Measurements from ENCODE around the gene PTPRC.

Gene PTPRC

GRCh38 chr1:198667807-198668206 is 29.0 kb downstream of the PTPRC start:
- no peaks in the 10 kb centered on the region for H3K27me3 ChIP-seq (replicated peaks in 2 of 5; ENCODE audit: control insufficient read depth in 4 of 5, insufficient read depth in 5 of 5, low read length in 4 of 5)
- H3K27ac ChIP-seq (ENCODE audit: insufficient read depth in 1 of 2, low read depth in 1 of 2, low read length in 2 of 2, poor library complexity in 1 of 2, severe bottlenecking in 2 of 2) = peak overlapping the region in 1 of 2 experiments; percentile 68
- CTCF ChIA-PET = interaction anchor here (0.6 to 1.6 kb wide), 8 partner anchors 8 to 149 kb away, joined by 3 to 6 read pairs (median 3); no protein-coding TSS in a partner anchor
- POLR2A ChIA-PET = interaction anchor here (0.7 to 1.1 kb wide), 2 partner anchors 8 to 296 kb away, joined by 3 to 5 read pairs; no protein-coding TSS in a partner anchor
- peaks cover 20 to 68% (median 42%) of the 10 kb centered on the region in 4 experiments for H3K4me1 ChIP-seq (ENCODE audit: control extremely low read depth in 1 of 4, control insufficient read depth in 4 of 4, insufficient read depth in 4 of 4, low read length in 3 of 4)
- peak overlapping the region in 1 of 7 experiments; percentile 1 for H3K4me3 ChIP-seq (ENCODE audit: control insufficient read depth in 1 of 7, extremely low read depth in 1 of 7, insufficient read depth in 4 of 7, low read depth in 2 of 7, low read length in 6 of 7)
- H3K36me3 ChIP-seq (ENCODE audit: control insufficient read depth in 4 of 4, insufficient read depth in 4 of 4, low read length in 3 of 4) = peaks cover 3 to 31% (median 20%) of the 10 kb centered on the region in 4 experiments
- no peaks in the 10 kb centered on the region for H3K9me3 ChIP-seq (ENCODE audit: control extremely low read depth in 1 of 5, control insufficient read depth in 4 of 5, insufficient read depth in 2 of 5, low read depth in 1 of 5, low read length in 4 of 5)
- no peak for DNase-seq

DNA sequence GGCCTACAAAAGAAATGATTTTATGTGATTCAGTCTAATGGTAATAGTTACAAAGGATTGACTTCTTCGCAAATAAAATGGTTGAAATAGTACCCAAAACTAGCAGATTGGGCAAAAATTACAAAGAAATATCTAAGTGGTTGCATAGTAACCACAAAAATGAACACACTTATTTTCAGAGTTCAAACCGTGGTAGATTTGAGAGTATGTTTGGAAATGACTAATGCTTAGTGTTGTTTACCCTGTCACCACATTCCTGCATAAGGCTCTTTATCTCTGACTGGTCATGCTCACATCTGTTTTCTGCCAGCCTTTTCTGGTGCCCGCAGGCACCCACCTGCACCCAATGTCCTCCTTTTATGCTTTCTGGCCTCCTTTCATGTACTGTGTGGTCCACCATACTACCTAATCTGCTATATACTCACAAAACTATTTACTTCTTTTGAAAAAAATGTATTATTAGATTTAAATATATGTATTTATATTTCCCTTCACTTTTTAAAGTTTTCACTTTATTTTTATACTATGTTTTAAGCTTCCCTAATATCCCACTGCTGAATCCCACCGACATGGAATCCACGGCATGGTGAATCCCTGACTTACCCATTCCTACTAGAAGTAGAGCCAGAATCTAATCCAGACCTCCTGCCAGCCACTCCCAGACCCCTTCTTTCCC is 30.3 kb downstream of the PTPRC start:
- Histone ChIP-seq H3K27me3 (replicated peaks in 2 of 5; ENCODE audit: control insufficient read depth in 4 of 5, insufficient read depth in 5 of 5, low read length in 4 of 5) (no peaks in the 10 kb centered on the region), H3K27ac (ENCODE audit: insufficient read depth in 1 of 2, low read depth in 1 of 2, low read length in 2 of 2, poor library complexity in 1 of 2, severe bottlenecking in 2 of 2) (peak overlapping the region; percentile 29 to 68), H3K9me3 (ENCODE audit: control extremely low read depth in 1 of 5, control insufficient read depth in 4 of 5, insufficient read depth in 2 of 5, low read depth in 1 of 5, low read length in 4 of 5) (no peaks in the 10 kb centered on the region), H3K4me3 (ENCODE audit: control insufficient read depth in 1 of 7, extremely low read depth in 1 of 7, insufficient read depth in 4 of 7, low read depth in 2 of 7, low read length in 6 of 7) (peak overlapping the region in 1 of 7 experiments; percentile 19), H3K4me1 (ENCODE audit: control extremely low read depth in 1 of 4, control insufficient read depth in 4 of 4, insufficient read depth in 4 of 4, low read length in 3 of 4) (peaks cover 12 to 63% (median 33%) of the 10 kb centered on the region in 4 experiments), H3K36me3 (ENCODE audit: control insufficient read depth in 4 of 4, insufficient read depth in 4 of 4, low read length in 3 of 4) (peaks cover 3 to 32% (median 16%) of the 10 kb centered on the region in 4 experiments)
- DNase-seq = peak; percentile 60 to 92 (median 88)
- WGBS (ENCODE audit: insufficient coverage) = 64% methylated on average over 2 of the region's 5 CpGs
- CTCF ChIA-PET = interaction anchor here (0.8 to 1.4 kb wide), 5 partner anchors 9 to 37 kb away, joined by 3 to 6 read pairs (median 3); no protein-coding TSS in a partner anchor
- POLR2A ChIA-PET = interaction anchor here (0.6 kb wide), 1 partner anchor 135 kb away, joined by 3 read pairs; no protein-coding TSS in a partner anchor

DNA sequence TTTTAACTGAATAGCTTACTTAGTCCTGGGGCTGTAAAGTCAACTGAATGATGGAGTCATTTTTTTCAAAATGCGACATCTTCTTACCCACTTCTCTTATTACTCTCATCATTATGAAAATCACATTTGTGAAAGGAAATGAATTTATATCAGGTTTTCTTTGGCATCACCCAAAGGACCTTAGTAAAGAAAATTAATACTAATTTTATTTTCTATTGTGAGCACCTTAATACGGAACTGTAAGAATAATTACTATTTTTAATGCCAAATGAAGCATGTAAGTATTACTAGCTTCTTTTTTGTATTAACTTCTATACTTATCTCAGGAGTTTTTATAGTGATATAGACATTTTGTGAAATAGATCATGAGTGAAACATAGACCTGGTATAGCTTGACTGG is 30.9 kb downstream of the PTPRC start:
- H3K4me3 ChIP-seq (ENCODE audit: control insufficient read depth in 1 of 7, extremely low read depth in 1 of 7, insufficient read depth in 4 of 7, low read depth in 2 of 7, low read length in 6 of 7) = no peak overlapping the region
- H3K27ac ChIP-seq (ENCODE audit: insufficient read depth in 1 of 2, low read depth in 1 of 2, low read length in 2 of 2, poor library complexity in 1 of 2, severe bottlenecking in 2 of 2) = peak overlapping the region; percentile 29 to 68
- peaks cover 3 to 34% (median 16%) of the 10 kb centered on the region in 4 experiments for H3K36me3 ChIP-seq (ENCODE audit: control insufficient read depth in 4 of 4, insufficient read depth in 4 of 4, low read length in 3 of 4)
- POLR2A ChIA-PET = no interaction called here
- CTCF ChIA-PET = interaction anchor here (0.8 to 1.0 kb wide), 2 partner anchors 13 to 16 kb away, joined by 3 read pairs; no protein-coding TSS in a partner anchor
- WGBS (ENCODE audit: insufficient coverage) = no CpG with 5 or more reads among the region's 2 CpGs
- peaks cover 11 to 59% (median 29%) of the 10 kb centered on the region in 4 experiments for H3K4me1 ChIP-seq (ENCODE audit: control extremely low read depth in 1 of 4, control insufficient read depth in 4 of 4, insufficient read depth in 4 of 4, low read length in 3 of 4)
- no peaks in the 10 kb centered on the region for H3K9me3 ChIP-seq (ENCODE audit: control extremely low read depth in 1 of 5, control insufficient read depth in 4 of 5, insufficient read depth in 2 of 5, low read depth in 1 of 5, low read length in 4 of 5)
- H3K27me3 ChIP-seq (replicated peaks in 2 of 5; ENCODE audit: control insufficient read depth in 4 of 5, insufficient read depth in 5 of 5, low read length in 4 of 5) = no peaks in the 10 kb centered on the region
- no peak for DNase-seq

GRCh38 chr1:198671136-198671535 is 32.3 kb downstream of the PTPRC start:
- H3K27ac ChIP-seq (ENCODE audit: insufficient read depth in 1 of 2, low read depth in 1 of 2, low read length in 2 of 2, poor library complexity in 1 of 2, severe bottlenecking in 2 of 2) = no peak overlapping the region
- peak in 2 of 3 donors; percentile 67 to 75 for DNase-seq
- no peaks in the 10 kb centered on the region for H3K9me3 ChIP-seq (ENCODE audit: control extremely low read depth in 1 of 5, control insufficient read depth in 4 of 5, insufficient read depth in 2 of 5, low read depth in 1 of 5, low read length in 4 of 5)
- ChIA-PET POLR2A (interaction anchor here (0.6 to 0.7 kb wide), 2 partner anchors 37 to 685 kb away, joined by 3 to 4 read pairs; no protein-coding TSS in a partner anchor), CTCF (interaction anchor here (0.7 to 1.7 kb wide), 4 partner anchors 9 to 31 kb away, joined by 3 to 6 read pairs (median 4); no protein-coding TSS in a partner anchor)
- H3K4me3 ChIP-seq (ENCODE audit: control insufficient read depth in 1 of 7, extremely low read depth in 1 of 7, insufficient read depth in 4 of 7, low read depth in 2 of 7, low read length in 6 of 7) = peak overlapping the region in 1 of 7 experiments; percentile 24
- no CpG with 5 or more reads among the region's 1 CpG for WGBS (ENCODE audit: insufficient coverage)
- no peaks in the 10 kb centered on the region for H3K27me3 ChIP-seq (replicated peaks in 2 of 5; ENCODE audit: control insufficient read depth in 4 of 5, insufficient read depth in 5 of 5, low read length in 4 of 5)
- H3K4me1 ChIP-seq (ENCODE audit: control extremely low read depth in 1 of 4, control insufficient read depth in 4 of 4, insufficient read depth in 4 of 4, low read length in 3 of 4) = peaks cover 11 to 63% (median 29%) of the 10 kb centered on the region in 4 experiments
- peaks cover 0 to 28% (median 11%) of the 10 kb centered on the region in 4 experiments for H3K36me3 ChIP-seq (ENCODE audit: control insufficient read depth in 4 of 4, insufficient read depth in 4 of 4, low read length in 3 of 4)

GRCh38 chr1:198672124-198672523 is 33.3 kb downstream of the PTPRC start:
- ChIA-PET CTCF (interaction anchor here (0.7 to 1.7 kb wide), 4 partner anchors 9 to 21 kb away, joined by 3 to 5 read pairs (median 4); no protein-coding TSS in a partner anchor), POLR2A (interaction anchor here (0.5 to 0.8 kb wide), 2 partner anchors 10 to 368 kb away, joined by 3 to 4 read pairs; no protein-coding TSS in a partner anchor)
- Histone ChIP-seq H3K27me3 (replicated peaks in 2 of 5; ENCODE audit: control insufficient read depth in 4 of 5, insufficient read depth in 5 of 5, low read length in 4 of 5) (no peaks in the 10 kb centered on the region), H3K27ac (ENCODE audit: insufficient read depth in 1 of 2, low read depth in 1 of 2, low read length in 2 of 2, poor library complexity in 1 of 2, severe bottlenecking in 2 of 2) (no peak overlapping the region), H3K4me1 (ENCODE audit: control extremely low read depth in 1 of 4, control insufficient read depth in 4 of 4, insufficient read depth in 4 of 4, low read length in 3 of 4) (peaks cover 16 to 69% (median 35%) of the 10 kb centered on the region in 4 experiments), H3K9me3 (ENCODE audit: control extremely low read depth in 1 of 5, control insufficient read depth in 4 of 5, insufficient read depth in 2 of 5, low read depth in 1 of 5, low read length in 4 of 5) (no peaks in the 10 kb centered on the region), H3K4me3 (ENCODE audit: control insufficient read depth in 1 of 7, extremely low read depth in 1 of 7, insufficient read depth in 4 of 7, low read depth in 2 of 7, low read length in 6 of 7) (no peak overlapping the region), H3K36me3 (ENCODE audit: control insufficient read depth in 4 of 4, insufficient read depth in 4 of 4, low read length in 3 of 4) (peaks cover 0 to 31% (median 6%) of the 10 kb centered on the region in 4 experiments)
- WGBS (ENCODE audit: insufficient coverage) = no CpG with 5 or more reads among the region's 3 CpGs
- no peak for DNase-seq

GRCh38 chr1:198674009-198674408 is 35.2 kb downstream of the PTPRC start:
- peaks cover 16 to 67% (median 28%) of the 10 kb centered on the region in 4 experiments for H3K4me1 ChIP-seq (ENCODE audit: control extremely low read depth in 1 of 4, control insufficient read depth in 4 of 4, insufficient read depth in 4 of 4, low read length in 3 of 4)
- no peak overlapping the region for H3K27ac ChIP-seq (ENCODE audit: insufficient read depth in 1 of 2, low read depth in 1 of 2, low read length in 2 of 2, poor library complexity in 1 of 2, severe bottlenecking in 2 of 2)
- H3K4me3 ChIP-seq (ENCODE audit: control insufficient read depth in 1 of 7, extremely low read depth in 1 of 7, insufficient read depth in 4 of 7, low read depth in 2 of 7, low read length in 6 of 7) = no peak overlapping the region
- no CpG with 5 or more reads among the region's 2 CpGs for WGBS (ENCODE audit: insufficient coverage)
- ChIA-PET CTCF (interaction anchor here (1.3 to 1.4 kb wide), 2 partner anchors 9 to 38 kb away, joined by 4 to 6 read pairs; no protein-coding TSS in a partner anchor), POLR2A (no interaction called here)
- no peaks in the 10 kb centered on the region for H3K27me3 ChIP-seq (replicated peaks in 2 of 5; ENCODE audit: control insufficient read depth in 4 of 5, insufficient read depth in 5 of 5, low read length in 4 of 5)
- no peak for DNase-seq
- H3K9me3 ChIP-seq (ENCODE audit: control extremely low read depth in 1 of 5, control insufficient read depth in 4 of 5, insufficient read depth in 2 of 5, low read depth in 1 of 5, low read length in 4 of 5) = no peaks in the 10 kb centered on the region
- H3K36me3 ChIP-seq (ENCODE audit: control insufficient read depth in 4 of 4, insufficient read depth in 4 of 4, low read length in 3 of 4) = peaks cover 0 to 39% (median 6%) of the 10 kb centered on the region in 4 experiments

Data from common myeloid progenitor, CD34-positive (primary cell).